ENCODE results near the gene GRK3. TPM values are rescaled to one million over a fixed set of nuclear protein-coding genes. Genes with fewer than 3 reads are reported as not detected.

GRK3 gene
- total RNA-seq, 1 experiment from 2014 or later, result 2.0 TPM

DNA sequence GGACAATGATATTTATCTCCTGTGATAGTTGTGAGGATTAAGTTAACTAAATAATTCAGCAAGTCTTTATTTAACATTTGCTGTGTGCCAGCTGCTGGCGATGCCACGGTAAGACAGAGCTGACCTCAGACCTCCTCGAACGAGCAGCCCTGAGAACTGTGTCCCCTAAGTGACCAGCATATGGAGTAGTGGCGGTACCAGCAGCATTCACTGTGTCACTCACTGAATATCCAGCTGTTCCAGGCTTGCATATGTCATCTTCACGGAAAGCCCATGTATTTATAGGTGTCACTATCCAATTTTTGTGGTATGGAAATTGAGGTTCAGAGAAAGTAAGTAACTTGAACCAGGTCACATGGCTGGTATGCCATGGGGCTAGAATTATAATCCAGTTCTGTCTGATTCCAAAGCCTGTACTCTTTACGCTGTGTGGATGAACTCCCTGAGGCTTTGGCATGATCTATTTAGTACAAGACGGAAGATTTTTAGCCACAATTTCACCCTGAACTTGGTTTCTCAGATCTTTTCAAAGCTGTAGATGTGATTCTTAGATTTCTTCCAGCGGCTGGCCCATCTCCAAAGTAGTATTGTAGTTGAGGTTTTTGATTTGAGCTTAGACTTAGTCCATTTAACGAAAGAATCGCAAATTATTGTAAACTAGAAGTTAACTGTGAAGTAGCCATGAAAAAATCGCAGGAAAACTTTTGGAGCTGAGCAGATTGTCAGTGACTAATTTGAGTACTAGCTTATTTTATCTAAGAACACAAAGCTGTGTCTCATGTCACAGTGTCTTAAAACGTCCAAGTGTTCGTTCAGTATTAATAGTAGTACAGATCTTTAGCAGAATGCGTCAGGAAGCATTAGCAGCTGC is 128.2 kb downstream of the GRK3 start:
- no peak overlapping the region for H3K27ac ChIP-seq (ENCODE audit: low read depth, low read length, poor library complexity, severe bottlenecking)
- DNase-seq (ENCODE audit: low spot score), result no peak
- ChIA-PET CTCF (no interaction called here), POLR2A (ENCODE audit: low non-redundant PET) (no interaction called here)
- intact Hi-C loops (cut with micrococcal nuclease; ENCODE audit: unreplicated experiment), result no loop called here
- H3K4me3 ChIP-seq (ENCODE audit: low read depth, low read length, poor library complexity, severe bottlenecking), result no peak overlapping the region
- H3K4me1 ChIP-seq (ENCODE audit: insufficient read depth, low read length, poor library complexity, severe bottlenecking), result no peaks in the 10 kb centered on the region
- TF ChIP-seq EZH2 (IDR thresholded peaks at IDR 0.05; ENCODE audit: borderline replicate concordance, low read depth, low read length, poor library complexity, severe bottlenecking), result no peak
- TF ChIP-seq, protein P1, sequence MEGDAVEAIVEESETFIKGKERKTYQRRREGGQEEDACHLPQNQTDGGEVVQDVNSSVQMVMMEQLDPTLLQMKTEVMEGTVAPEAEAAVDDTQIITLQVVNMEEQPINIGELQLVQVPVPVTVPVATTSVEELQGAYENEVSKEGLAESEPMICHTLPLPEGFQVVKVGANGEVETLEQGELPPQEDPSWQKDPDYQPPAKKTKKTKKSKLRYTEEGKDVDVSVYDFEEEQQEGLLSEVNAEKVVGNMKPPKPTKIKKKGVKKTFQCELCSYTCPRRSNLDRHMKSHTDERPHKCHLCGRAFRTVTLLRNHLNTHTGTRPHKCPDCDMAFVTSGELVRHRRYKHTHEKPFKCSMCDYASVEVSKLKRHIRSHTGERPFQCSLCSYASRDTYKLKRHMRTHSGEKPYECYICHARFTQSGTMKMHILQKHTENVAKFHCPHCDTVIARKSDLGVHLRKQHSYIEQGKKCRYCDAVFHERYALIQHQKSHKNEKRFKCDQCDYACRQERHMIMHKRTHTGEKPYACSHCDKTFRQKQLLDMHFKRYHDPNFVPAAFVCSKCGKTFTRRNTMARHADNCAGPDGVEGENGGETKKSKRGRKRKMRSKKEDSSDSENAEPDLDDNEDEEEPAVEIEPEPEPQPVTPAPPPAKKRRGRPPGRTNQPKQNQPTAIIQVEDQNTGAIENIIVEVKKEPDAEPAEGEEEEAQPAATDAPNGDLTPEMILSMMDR (conservative IDR thresholded peaks at IDR 0.05; ENCODE audit: low read depth, low read length), result no peak
- H3K9me3 ChIP-seq (ENCODE audit: low read depth, low read length, poor library complexity, severe bottlenecking), result no peaks in the 10 kb centered on the region
- BruUV-seq (replicated peaks), result no TSS peak
- H3K27me3 ChIP-seq (replicated peaks; ENCODE audit: insufficient read depth, low read depth, low read length, poor library complexity), result no peaks in the 10 kb centered on the region
- no peaks in the 10 kb centered on the region for H3K36me3 ChIP-seq (ENCODE audit: insufficient read depth, low read length, poor library complexity, severe bottlenecking)

DNA sequence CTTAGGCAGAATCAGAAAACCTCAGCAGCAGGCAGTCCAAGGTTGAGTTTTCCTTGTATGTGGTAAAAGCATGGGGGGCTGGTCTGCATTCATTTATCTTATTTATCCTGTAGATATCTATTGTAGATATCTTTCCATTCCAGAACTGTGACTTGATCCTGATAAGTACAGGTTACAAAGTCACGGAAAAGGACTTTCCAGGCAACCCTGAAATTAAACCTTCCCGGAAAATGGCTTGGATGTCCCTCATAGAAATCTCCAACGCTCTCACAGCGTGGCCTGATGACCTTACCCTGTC is 128.7 kb downstream of the GRK3 start:
- TF ChIP-seq, protein P1 (conservative IDR thresholded peaks at IDR 0.05; ENCODE audit: low read depth, low read length), result no peak
- no peak for TF ChIP-seq EZH2 (IDR thresholded peaks at IDR 0.05; ENCODE audit: borderline replicate concordance, low read depth, low read length, poor library complexity, severe bottlenecking)
- POLR2A ChIA-PET (ENCODE audit: low non-redundant PET), result no interaction called here
- BruUV-seq (replicated peaks), result no TSS peak

GRCh38 chr22:25694196-25694907 is 129.9 kb downstream of the GRK3 start:
- Histone ChIP-seq H3K9me3 (ENCODE audit: low read depth, low read length, poor library complexity, severe bottlenecking) (no peaks in the 10 kb centered on the region), H3K4me3 (ENCODE audit: low read depth, low read length, poor library complexity, severe bottlenecking) (no peak overlapping the region), H3K36me3 (ENCODE audit: insufficient read depth, low read length, poor library complexity, severe bottlenecking) (no peaks in the 10 kb centered on the region), H3K4me1 (ENCODE audit: insufficient read depth, low read length, poor library complexity, severe bottlenecking) (no peaks in the 10 kb centered on the region), H3K27me3 (replicated peaks; ENCODE audit: insufficient read depth, low read depth, low read length, poor library complexity) (no peaks in the 10 kb centered on the region), H3K27ac (ENCODE audit: low read depth, low read length, poor library complexity, severe bottlenecking) (no peak overlapping the region)
- POLR2A ChIA-PET (ENCODE audit: low non-redundant PET), result no interaction called here
- intact Hi-C loops (cut with micrococcal nuclease; ENCODE audit: unreplicated experiment), result no loop called here
- no peak for DNase-seq (ENCODE audit: low spot score)
- CTCF ChIA-PET, result no interaction called here
- BruUV-seq (replicated peaks), result no TSS peak
- TF ChIP-seq, protein P1 (conservative IDR thresholded peaks at IDR 0.05; ENCODE audit: low read depth, low read length), result no peak
- no peak for TF ChIP-seq EZH2 (IDR thresholded peaks at IDR 0.05; ENCODE audit: borderline replicate concordance, low read depth, low read length, poor library complexity, severe bottlenecking)

More for the DNA sequence above, 128.7 kb downstream of the GRK3 start:
- intact Hi-C loops (cut with micrococcal nuclease; ENCODE audit: unreplicated experiment), result no loop called here
- Histone ChIP-seq H3K36me3 (ENCODE audit: insufficient read depth, low read length, poor library complexity, severe bottlenecking) (no peaks in the 10 kb centered on the region), H3K27ac (ENCODE audit: low read depth, low read length, poor library complexity, severe bottlenecking) (no peak overlapping the region), H3K4me3 (ENCODE audit: low read depth, low read length, poor library complexity, severe bottlenecking) (no peak overlapping the region), H3K9me3 (ENCODE audit: low read depth, low read length, poor library complexity, severe bottlenecking) (no peaks in the 10 kb centered on the region), H3K4me1 (ENCODE audit: insufficient read depth, low read length, poor library complexity, severe bottlenecking) (no peaks in the 10 kb centered on the region), H3K27me3 (replicated peaks; ENCODE audit: insufficient read depth, low read depth, low read length, poor library complexity) (no peaks in the 10 kb centered on the region)
- DNase-seq (ENCODE audit: low spot score), result no peak
- CTCF ChIA-PET, result no interaction called here

Data from A673 (cell line).